ENCODE measurements around the gene AK9. TPM values are rescaled to one million over a fixed set of nuclear protein-coding genes. Genes with fewer than 3 reads are reported as not detected.
A peak's percentile ranks its signal among the peaks of the same experiment; 100 is the strongest.

AK9 gene
- 1 to 10 TPM; 3.9 to 8.2 (median 7.1) TPM for total RNA-seq

GRCh38 chr6:109690737-109691621 lies at the start of gene AK9, which contains the start of gene FIG4:
TSS of gene AK9 (minus strand) at chr6:109691202. CDS start at chr6:109675745, 15,457 bp downstream.
TSS of gene FIG4 (plus strand) at chr6:109691296. CDS start at chr6:109691436, 140 bp downstream.
- in situ Hi-C loops (cut with MboI; ENCODE audit: low sequenced_read_pairs in 4 of 4) (loop anchor here in 3 of 4 donors (10.0 to 25.0 kb wide), 4 partner anchors 206 to 1271 kb away; partner anchors contain the start of genes CDC40 (in 3 of the 3), WASF1 (in 3 of the 3), ZBTB24 (in 2 of the 3) and GTF3C6 (in 1 of the 3)), intact Hi-C loops (cut with DNase I; ENCODE audit: low total_unique reads) (loop anchor here (10.0 kb wide), 3 partner anchors 236 to 494 kb away; partner anchors contain the start of genes CD164, CDC40 and MICAL1)
- H3K27me3 ChIP-seq, result no peaks in the 10 kb centered on the region
- peak within 1 kb of the TSS; percentile 86 to 95 (median 91) for H3K27ac ChIP-seq
- DNase-seq (peak; percentile 88 to 90), ATAC-seq (peak; percentile 95 to 96)
- peaks cover 12 to 22% of the 10 kb centered on the region in 2 donors for H3K4me1 ChIP-seq
- peak within 1 kb of the TSS; percentile 88 to 99 (median 92) for H3K4me3 ChIP-seq
- no peaks in the 10 kb centered on the region for H3K36me3 ChIP-seq
- TF ChIP-seq POLR2A (IDR thresholded peaks at IDR 0.05) (peak; percentile 56 to 79), CTCF (IDR thresholded peaks at IDR 0.05 in 4 of 5, conservative IDR thresholded peaks at IDR 0.05 in 1 of 5) (peak in 1 of 5 experiments; percentile 9)
- H3K9me3 ChIP-seq, result no peaks in the 10 kb centered on the region

- H3K27me3 ChIP-seq, result no peaks in the 10 kb centered on the region
- ATAC-seq (no peak), DNase-seq (no peak)
- H3K27ac ChIP-seq, result no peak overlapping the region
- H3K4me1 ChIP-seq, result no peaks in the 10 kb centered on the region
- intact Hi-C loops (cut with DNase I; ENCODE audit: low total_unique reads), result no loop called here
- no peak for TF ChIP-seq CTCF (IDR thresholded peaks at IDR 0.05 in 4 of 5, conservative IDR thresholded peaks at IDR 0.05 in 1 of 5)
- no peak for TF ChIP-seq POLR2A (IDR thresholded peaks at IDR 0.05)
- no peak overlapping the region for H3K4me3 ChIP-seq
- in situ Hi-C loops (cut with MboI; ENCODE audit: low sequenced_read_pairs in 4 of 4), result no loop called here
- H3K36me3 ChIP-seq, result peaks cover 0 to 6% of the 10 kb centered on the region in 2 donors
- H3K9me3 ChIP-seq, result no peaks in the 10 kb centered on the region
Observed at GRCh38 chr6:109740787-109741186, 49.8 kb upstream of the AK9 start.

- in situ Hi-C loops (cut with MboI; ENCODE audit: low sequenced_read_pairs in 4 of 4), result no loop called here
- Histone ChIP-seq H3K27ac (no peak overlapping the region), H3K4me3 (no peak overlapping the region), H3K4me1 (no peaks in the 10 kb centered on the region), H3K27me3 (no peaks in the 10 kb centered on the region), H3K9me3 (no peaks in the 10 kb centered on the region), H3K36me3 (peaks cover 0 to 6% of the 10 kb centered on the region in 2 donors)
- ATAC-seq (no peak), DNase-seq (no peak)
- intact Hi-C loops (cut with DNase I; ENCODE audit: low total_unique reads), result no loop called here
- TF ChIP-seq CTCF (IDR thresholded peaks at IDR 0.05 in 4 of 5, conservative IDR thresholded peaks at IDR 0.05 in 1 of 5), result no peak
- no peak for TF ChIP-seq POLR2A (IDR thresholded peaks at IDR 0.05)
Observed at GRCh38 chr6:109739686-109740085, 48.7 kb upstream of the AK9 start.

GRCh38 chr6:109738667-109739066 lies 47.7 kb upstream of the AK9 start:
- intact Hi-C loops (cut with DNase I; ENCODE audit: low total_unique reads), result no loop called here
- Histone ChIP-seq H3K36me3 (peaks cover 0 to 6% of the 10 kb centered on the region in 2 donors), H3K9me3 (no peaks in the 10 kb centered on the region), H3K4me3 (no peak overlapping the region), H3K4me1 (no peaks in the 10 kb centered on the region), H3K27ac (no peak overlapping the region), H3K27me3 (no peaks in the 10 kb centered on the region)
- no peak for DNase-seq
- ATAC-seq, result no peak
- TF ChIP-seq POLR2A (IDR thresholded peaks at IDR 0.05) (no peak), CTCF (IDR thresholded peaks at IDR 0.05 in 4 of 5, conservative IDR thresholded peaks at IDR 0.05 in 1 of 5) (no peak)
- in situ Hi-C loops (cut with MboI; ENCODE audit: low sequenced_read_pairs in 4 of 4), result no loop called here

Data from gastrocnemius medialis (tissue), 4 donors.